ENCODE measurements around the gene DNAL4.

DNAL4 gene

DNA sequence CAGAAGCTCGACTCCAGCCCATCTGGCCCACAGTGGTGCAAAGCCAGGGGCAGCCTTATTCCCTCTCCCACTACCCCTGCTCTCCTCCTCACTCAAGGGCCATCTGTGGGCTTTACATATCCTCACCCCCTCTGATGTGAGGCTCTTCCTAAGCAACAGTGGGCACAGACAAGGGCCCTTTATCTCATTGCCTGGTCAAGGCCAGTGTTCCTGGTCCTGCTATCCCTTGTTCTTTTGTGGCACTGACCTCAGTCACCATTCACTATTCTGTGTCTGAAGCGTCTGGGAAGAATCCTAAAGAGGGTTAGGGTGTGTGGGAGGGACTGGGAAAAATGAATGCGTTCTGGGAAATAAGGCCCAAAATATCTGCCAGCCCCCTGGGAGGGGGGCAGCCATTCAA, 7.3 kb downstream of the DNAL4 start:
- DNase-seq (ENCODE audit: low read depth in 3 of 3) = no peak

DNA sequence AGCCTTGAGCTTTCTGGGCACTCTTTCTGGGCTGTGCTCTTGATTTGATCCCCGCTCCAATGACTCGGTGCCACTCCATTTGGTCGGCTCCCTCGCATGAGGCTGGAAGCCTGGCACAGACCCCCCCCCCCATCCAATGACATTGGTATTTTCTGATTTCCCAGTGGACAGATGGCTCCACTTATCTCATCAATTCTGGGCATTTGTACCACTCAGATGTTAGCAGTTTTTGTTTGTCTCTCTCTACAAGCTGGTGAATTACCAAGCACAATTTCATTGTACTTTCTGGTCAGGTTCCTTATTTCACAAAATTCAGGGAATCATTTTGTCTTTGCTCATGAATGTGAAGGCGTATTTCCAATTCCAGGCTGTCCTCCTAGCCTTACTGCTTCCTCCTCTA, 9.1 kb downstream of the DNAL4 start:
- DNase-seq (ENCODE audit: low read depth in 3 of 3) = no peak

DNA sequence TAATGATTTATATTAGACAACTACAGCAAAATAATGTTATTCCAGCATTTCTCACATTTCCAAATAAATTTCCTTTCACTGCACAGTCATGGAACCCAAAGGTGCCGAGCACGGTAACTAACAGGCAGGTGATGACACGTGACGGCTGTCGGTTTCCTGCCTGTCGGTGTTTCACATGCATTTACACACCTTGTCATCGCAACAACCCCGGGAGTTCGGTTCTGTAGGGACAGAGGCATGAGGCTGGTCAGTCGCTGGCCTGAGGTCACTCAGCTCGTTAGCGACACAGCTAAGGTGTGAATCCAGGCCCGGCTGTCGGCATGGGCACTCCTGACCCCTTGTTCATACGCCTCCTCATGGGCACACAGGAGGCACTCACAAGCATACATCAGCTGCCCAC, 9.9 kb downstream of the DNAL4 start:
- no peak for DNase-seq (ENCODE audit: low read depth in 3 of 3)

- no peak for DNase-seq (ENCODE audit: low read depth in 3 of 3)
These were observed 10.8 kb downstream of the DNAL4 start for GRCh38 chr22:38783095-38783615.

DNA sequence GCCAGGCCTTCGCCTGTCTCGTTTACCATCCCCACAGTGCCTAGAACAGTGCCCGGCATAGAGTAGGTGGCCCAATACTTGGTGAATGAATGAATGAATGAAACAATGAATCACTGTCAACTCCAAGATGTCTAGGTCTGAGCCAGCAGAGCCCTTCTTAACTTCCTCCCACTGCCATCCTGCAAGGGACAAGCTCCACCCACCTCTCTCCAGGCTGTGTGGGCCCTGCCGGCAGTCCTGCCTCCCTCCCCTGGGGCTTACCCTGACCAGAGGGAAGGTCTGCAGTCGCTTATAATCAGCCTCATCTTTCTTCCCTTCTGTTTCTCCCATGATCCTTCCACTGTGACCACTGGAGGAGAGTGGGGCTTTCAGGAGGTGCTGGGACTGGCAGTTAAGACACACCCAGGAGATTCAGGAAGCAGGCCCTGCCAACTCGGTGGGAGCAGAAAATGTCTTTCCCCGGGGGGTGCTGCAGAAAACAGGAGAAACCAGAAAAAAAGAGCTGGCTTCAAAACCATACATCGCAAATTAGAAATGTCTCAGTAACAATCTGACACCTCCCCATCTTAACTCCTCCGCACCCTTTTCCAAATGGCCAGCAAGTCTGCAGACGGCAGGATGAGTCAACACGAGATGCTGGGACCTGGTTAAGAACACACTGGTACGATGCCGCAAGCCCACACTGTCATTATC, 11.4 kb downstream of the DNAL4 start:
- no peak for DNase-seq (ENCODE audit: low read depth in 3 of 3)

DNA sequence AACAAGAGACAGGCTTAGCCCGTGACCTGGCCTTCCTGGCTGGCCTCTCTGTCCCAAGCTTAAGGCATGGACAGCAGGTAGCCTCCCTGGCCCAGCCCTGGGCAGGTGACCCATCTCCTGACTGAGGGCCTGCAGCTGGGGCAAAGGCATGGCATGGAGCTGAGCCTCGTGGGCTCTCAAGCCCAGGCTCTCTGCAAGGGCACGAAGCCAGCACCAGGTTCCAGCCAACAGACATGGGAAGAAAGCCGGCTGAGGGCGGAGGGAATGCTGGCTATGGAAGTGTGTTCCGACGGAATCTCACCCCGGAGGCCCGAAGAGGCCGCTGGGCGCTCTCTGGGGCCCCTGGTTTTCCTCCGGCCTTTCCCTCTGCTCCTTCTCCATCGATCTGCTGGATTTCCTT, 12.9 kb downstream of the DNAL4 start:
- DNase-seq (ENCODE audit: low read depth in 3 of 3) = no peak

- DNase-seq (ENCODE audit: low read depth in 3 of 3) = no peak
These were observed 16.8 kb downstream of the DNAL4 start for GRCh38 chr22:38777087-38777671.

- no peak for DNase-seq (ENCODE audit: low read depth in 3 of 3)
These were observed 17.9 kb downstream of the DNAL4 start for GRCh38 chr22:38776086-38776485.

DNA sequence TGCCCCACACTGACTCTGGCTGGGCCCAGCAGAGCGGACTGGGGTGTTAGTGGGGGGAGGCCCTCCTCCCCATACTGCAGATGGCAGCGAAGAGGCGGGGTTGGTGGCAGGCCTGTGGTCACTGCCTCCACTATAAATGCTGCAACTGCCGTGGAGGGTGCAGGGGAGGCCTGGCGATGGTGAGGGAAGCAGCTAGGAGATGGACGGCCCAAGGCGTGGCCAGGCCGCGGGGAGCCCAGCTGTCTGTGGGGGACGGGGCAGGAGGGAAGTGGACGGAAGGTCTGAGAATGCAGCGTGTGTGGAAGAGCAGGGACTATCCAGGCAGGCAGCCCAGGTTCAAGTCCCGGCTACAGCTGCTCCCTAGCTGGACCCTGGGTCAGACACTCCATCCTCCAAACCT, 18.3 kb downstream of the DNAL4 start:
- no peak for DNase-seq (ENCODE audit: low read depth in 3 of 3)

GRCh38 chr22:38774496-38775166, 19.3 kb downstream of the DNAL4 start:
- DNase-seq (ENCODE audit: low read depth in 3 of 3) = no peak

- DNase-seq (ENCODE audit: low read depth in 3 of 3) = no peak
These were observed 20.5 kb downstream of the DNAL4 start for GRCh38 chr22:38773363-38773946.

DNA sequence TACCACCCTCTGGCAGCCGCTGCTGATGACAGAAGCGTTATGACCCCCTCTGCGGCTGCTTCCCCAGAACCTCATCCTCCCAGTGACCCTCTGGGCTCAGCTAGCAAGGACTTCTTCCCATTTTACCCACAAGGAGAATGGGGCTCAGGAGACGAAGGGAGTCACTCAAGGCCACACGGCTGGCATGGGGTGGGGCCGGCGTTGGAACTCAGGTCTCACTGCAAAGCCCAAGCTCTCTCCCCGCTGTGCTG, 21.4 kb downstream of the DNAL4 start:
- no peak for DNase-seq (ENCODE audit: low read depth in 3 of 3)

DNA sequence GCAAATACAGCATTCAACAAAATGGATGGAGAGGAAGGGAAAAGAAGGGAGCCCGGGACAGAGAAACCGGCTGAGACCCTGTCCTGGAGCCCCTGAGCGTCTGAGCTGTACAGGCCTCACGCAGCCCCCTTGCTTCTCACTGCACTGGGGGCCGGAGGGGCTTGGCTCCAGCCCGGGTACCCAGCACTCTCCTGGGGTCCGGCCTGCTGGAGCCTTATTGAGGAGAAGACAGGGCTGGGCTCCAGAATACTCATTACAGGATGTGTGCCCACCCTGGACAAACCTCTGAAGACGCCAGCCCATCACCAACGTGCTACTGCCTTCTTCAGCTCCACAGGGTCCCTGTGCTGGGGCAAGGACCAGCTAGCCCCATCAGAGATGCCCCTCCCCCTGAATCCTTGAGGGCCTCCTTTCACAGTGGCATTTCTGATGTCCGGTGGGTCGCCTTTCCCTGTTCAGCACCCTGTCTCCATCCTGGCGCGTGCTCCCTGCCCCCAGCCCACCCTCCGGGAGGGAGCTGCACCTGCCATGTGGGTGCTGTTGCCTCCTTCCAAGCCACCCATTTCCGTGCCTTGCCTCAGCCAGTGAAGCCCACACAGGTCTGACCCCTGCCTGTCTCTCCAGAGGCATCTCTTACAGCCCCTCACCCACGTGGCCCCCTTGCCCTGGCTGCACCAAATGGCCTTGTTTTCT, 23.5 kb downstream of the DNAL4 start:
- no peak for DNase-seq (ENCODE audit: low read depth in 3 of 3)

DNA sequence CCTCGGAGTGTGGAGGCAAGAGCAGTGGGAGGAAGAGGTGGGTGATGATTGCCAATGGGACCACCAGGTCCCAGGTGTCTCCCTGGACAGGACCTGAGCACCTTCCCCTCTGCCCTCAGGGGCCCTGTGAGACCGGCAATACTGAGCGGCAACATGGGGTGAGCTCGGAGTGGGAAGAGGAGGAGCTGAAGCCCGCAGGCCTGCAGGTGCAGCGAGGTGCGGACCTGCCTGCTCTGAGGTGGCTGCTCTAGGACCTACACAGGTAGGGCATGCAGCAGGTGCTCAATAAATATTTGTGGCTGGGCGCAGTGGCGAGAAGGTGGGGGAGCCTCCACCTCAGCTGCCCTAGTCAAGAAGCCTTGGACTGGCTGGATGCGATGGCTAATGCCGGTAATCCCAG, 25.9 kb downstream of the DNAL4 start:
- no peak for DNase-seq (ENCODE audit: low read depth in 3 of 3)

DNA sequence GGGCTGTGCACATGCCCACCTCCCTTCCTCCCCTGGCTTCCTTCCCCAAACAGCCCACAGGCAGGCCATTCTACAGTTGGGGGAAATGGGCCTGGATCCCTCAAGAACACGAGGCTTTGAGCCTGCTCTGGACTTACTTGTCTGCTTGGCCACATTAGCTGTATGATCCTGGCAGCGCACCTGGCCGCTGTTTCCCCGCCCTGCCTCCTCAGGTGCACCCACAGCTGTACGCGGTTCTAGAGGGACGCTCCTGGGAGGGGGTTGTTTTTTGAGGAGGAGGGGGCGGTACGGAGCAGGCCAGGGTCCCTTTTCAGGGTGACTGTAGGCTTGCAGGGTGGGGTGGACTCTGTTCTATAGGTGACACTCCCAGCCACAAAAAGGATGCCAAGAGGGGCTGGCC, 26.6 kb downstream of the DNAL4 start:
- no peak for DNase-seq (ENCODE audit: low read depth in 3 of 3)

GRCh38 chr22:38766076-38766777, 27.7 kb downstream of the DNAL4 start:
- no peak for DNase-seq (ENCODE audit: low read depth in 3 of 3)

- DNase-seq (ENCODE audit: low read depth in 3 of 3) = no peak
These were observed 31.4 kb downstream of the DNAL4 start for GRCh38 chr22:38762551-38762983.

- no peak for DNase-seq (ENCODE audit: low read depth in 3 of 3)
These were observed 32.5 kb downstream of the DNAL4 start for GRCh38 chr22:38761202-38762162.

DNA sequence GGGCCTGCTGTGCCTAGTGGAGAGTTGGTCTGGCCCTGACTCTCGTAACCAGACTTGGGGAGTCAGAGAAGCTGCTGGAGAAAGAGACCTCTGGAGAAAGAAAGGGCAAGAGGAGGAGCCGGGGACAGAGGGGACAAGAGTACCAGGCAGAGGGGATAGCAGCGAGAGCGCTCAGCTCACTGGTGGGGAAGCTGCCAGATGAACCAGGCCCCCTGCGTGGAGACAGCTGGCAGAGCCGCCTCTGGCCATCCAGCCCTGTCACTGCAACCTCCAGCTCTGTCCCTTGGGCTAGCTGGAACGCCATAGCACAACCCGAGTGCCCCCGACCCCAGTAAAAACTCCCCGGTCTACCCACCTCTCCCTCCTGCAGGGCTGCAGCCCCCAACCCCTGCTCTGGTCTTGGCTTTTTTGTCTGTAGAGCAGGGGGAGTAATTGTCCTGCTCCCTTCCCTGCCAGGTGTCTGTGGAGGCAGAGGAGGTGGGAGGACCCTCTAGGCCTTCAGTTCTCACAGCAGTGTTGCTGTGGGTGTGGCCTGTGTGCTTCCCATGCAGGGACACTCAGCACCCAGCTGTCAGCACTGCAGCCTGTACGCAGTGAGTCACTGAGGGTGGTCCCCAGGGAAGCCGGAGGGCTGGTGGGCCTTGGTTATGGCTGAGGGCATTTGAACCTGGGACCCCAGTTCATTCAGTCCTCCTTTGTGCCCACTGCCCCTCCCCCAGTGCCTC, 33.3 kb downstream of the DNAL4 start:
- no peak for DNase-seq (ENCODE audit: low read depth in 3 of 3)

- DNase-seq (ENCODE audit: low read depth in 3 of 3) = no peak
These were observed 34.9 kb downstream of the DNAL4 start for GRCh38 chr22:38759005-38759404.

Measured in stimulated activated CD4-positive, alpha-beta T cell treated with anti-CD3 and anti-CD28 coated beads, TNF-alpha, amount 100 ng/mL, for 24 hours (primary cell).